Ectodermal cell (in vitro differentiated cells): ENCODE data around the gene KATNB1.

Source experiments
- H3K27ac ChIP-seq: 2 replicates; pipeline ENCODE4 v1.7.0; 2013; ENCODE audit warnings: mild to moderate bottlenecking, low read depth, low read length; ENCODE audit not compliant: insufficient read depth, poor library complexity, severe bottlenecking
- H3K27me3 ChIP-seq: 2 replicates; pipeline ENCODE4 v1.7.0; 2013; ENCODE audit warnings: mild to moderate bottlenecking, low read length; ENCODE audit not compliant: insufficient read depth, control insufficient read depth, poor library complexity, severe bottlenecking
- H3K36me3 ChIP-seq: one replicate; pipeline ENCODE4 v1.7.0; 2013; ENCODE audit warnings: low read length; ENCODE audit not compliant: control insufficient read depth, insufficient read depth
- H3K4me1 ChIP-seq: one replicate; pipeline ENCODE4 v1.7.0; 2013; ENCODE audit warnings: low read length; ENCODE audit not compliant: control insufficient read depth, insufficient read depth
- H3K4me3 ChIP-seq: 2 replicates; pipeline ENCODE4 v1.7.0; 2013; ENCODE audit warnings: low read depth, low read length, control low read depth; ENCODE audit not compliant: insufficient read depth
- H3K9me3 ChIP-seq: 2 replicates; pipeline ENCODE4 v1.7.0; 2013; ENCODE audit warnings: mild to moderate bottlenecking, low read length, moderate library complexity; ENCODE audit not compliant: control insufficient read depth
- WGBS, 2 experiments: methylation state at CpG; one replicate each; pipeline ENCODE4 v1.1.7; 2013; ENCODE audit warnings: missing lambda C conversion rate in 2 of 2; 5-methylcytosine and 5-hydroxymethylcytosine counted together

The KATNB1 gene

GRCh38 chr16:57694231-57694724 is 41.3 kb upstream of the KATNB1 start:
- WGBS, 2 experiments: 64 to 68% methylated on average over 10 of the region's 10 CpGs
- Histone ChIP-seq H3K36me3 (no peaks in the 10 kb centered on the region), H3K4me1 (peaks cover 3% of the 10 kb centered on the region), H3K4me3 (no peak overlapping the region), H3K27me3 (no peaks in the 10 kb centered on the region), H3K9me3 (no peaks in the 10 kb centered on the region), H3K27ac (no peak overlapping the region)

- 41 to 42% methylated on average over 8 of the region's 8 CpGs for WGBS, 2 experiments
- no peaks in the 10 kb centered on the region for H3K27me3 ChIP-seq
- no peak within 1 kb of the TSS for H3K27ac ChIP-seq
- no peaks in the 10 kb centered on the region for H3K4me1 ChIP-seq
- H3K36me3 ChIP-seq: no peaks in the 10 kb centered on the region
- H3K4me3 ChIP-seq: peak within 1 kb of the TSS; percentile 27
- H3K9me3 ChIP-seq: no peaks in the 10 kb centered on the region
Measured at GRCh38 chr16:57694725-57695679, 40.6 kb upstream of the KATNB1 start, which contains the start of gene DRC7. Gene DRC7 (plus strand): TSS chr16:57694806. CDS start chr16:57697950, 3,144 bp downstream.

GRCh38 chr16:57695680-57696069 is 39.9 kb upstream of the KATNB1 start:
- Histone ChIP-seq H3K27me3 (no peaks in the 10 kb centered on the region), H3K27ac (no peak overlapping the region), H3K9me3 (no peaks in the 10 kb centered on the region), H3K4me1 (peaks cover 3% of the 10 kb centered on the region), H3K36me3 (no peaks in the 10 kb centered on the region), H3K4me3 (no peak overlapping the region)
- 87 to 89% methylated on average over 5 of the region's 5 CpGs for WGBS, 2 experiments

GRCh38 chr16:57696240-57696639 is 39.3 kb upstream of the KATNB1 start:
- H3K9me3 ChIP-seq: no peaks in the 10 kb centered on the region
- no peaks in the 10 kb centered on the region for H3K36me3 ChIP-seq
- no peaks in the 10 kb centered on the region for H3K27me3 ChIP-seq
- WGBS, 2 experiments: 93 to 96% methylated on average over 7 of the region's 7 CpGs
- H3K4me3 ChIP-seq: no peak overlapping the region
- H3K4me1 ChIP-seq: peaks cover 9% of the 10 kb centered on the region
- H3K27ac ChIP-seq: no peak overlapping the region

GRCh38 chr16:57697896-57698537 is 37.6 kb upstream of the KATNB1 start:
- H3K36me3 ChIP-seq: no peaks in the 10 kb centered on the region
- peaks cover 12% of the 10 kb centered on the region for H3K4me1 ChIP-seq
- WGBS, 2 experiments: 94 to 95% methylated on average over 14 to 17 of the region's 17 CpGs
- H3K9me3 ChIP-seq: no peaks in the 10 kb centered on the region
- H3K27ac ChIP-seq: no peak overlapping the region
- no peak overlapping the region for H3K4me3 ChIP-seq
- no peaks in the 10 kb centered on the region for H3K27me3 ChIP-seq

GRCh38 chr16:57698812-57699405 is 36.7 kb upstream of the KATNB1 start:
- WGBS, 2 experiments: 91 to 94% methylated on average over 16 of the region's 16 CpGs
- Histone ChIP-seq H3K27ac (no peak overlapping the region), H3K27me3 (no peaks in the 10 kb centered on the region), H3K9me3 (no peaks in the 10 kb centered on the region), H3K4me1 (peaks cover 12% of the 10 kb centered on the region), H3K36me3 (no peaks in the 10 kb centered on the region), H3K4me3 (no peak overlapping the region)

- WGBS, 2 experiments: 95 to 97% methylated on average over 3 of the region's 3 CpGs
- no peak overlapping the region for H3K4me3 ChIP-seq
- no peaks in the 10 kb centered on the region for H3K9me3 ChIP-seq
- H3K4me1 ChIP-seq: peaks cover 12% of the 10 kb centered on the region
- H3K27me3 ChIP-seq: no peaks in the 10 kb centered on the region
- no peaks in the 10 kb centered on the region for H3K36me3 ChIP-seq
- H3K27ac ChIP-seq: no peak overlapping the region
Measured at GRCh38 chr16:57699481-57699880, 36.1 kb upstream of the KATNB1 start.

GRCh38 chr16:57699899-57700298 is 35.7 kb upstream of the KATNB1 start:
- Histone ChIP-seq H3K4me3 (no peak overlapping the region), H3K27ac (no peak overlapping the region), H3K27me3 (no peaks in the 10 kb centered on the region), H3K4me1 (peaks cover 12% of the 10 kb centered on the region), H3K9me3 (no peaks in the 10 kb centered on the region), H3K36me3 (no peaks in the 10 kb centered on the region)
- 94 to 95% methylated on average over 7 of the region's 7 CpGs for WGBS, 2 experiments

GRCh38 chr16:57700781-57701551 is 34.6 kb upstream of the KATNB1 start:
- no peak overlapping the region for H3K4me3 ChIP-seq
- WGBS, 2 experiments: 81 to 82% methylated on average over 10 of the region's 10 CpGs
- H3K4me1 ChIP-seq: peaks cover 12% of the 10 kb centered on the region
- H3K27ac ChIP-seq: no peak overlapping the region
- no peaks in the 10 kb centered on the region for H3K27me3 ChIP-seq
- no peaks in the 10 kb centered on the region for H3K9me3 ChIP-seq
- no peaks in the 10 kb centered on the region for H3K36me3 ChIP-seq
